Measurements from ENCODE around the gene RHPN2.

DNA sequence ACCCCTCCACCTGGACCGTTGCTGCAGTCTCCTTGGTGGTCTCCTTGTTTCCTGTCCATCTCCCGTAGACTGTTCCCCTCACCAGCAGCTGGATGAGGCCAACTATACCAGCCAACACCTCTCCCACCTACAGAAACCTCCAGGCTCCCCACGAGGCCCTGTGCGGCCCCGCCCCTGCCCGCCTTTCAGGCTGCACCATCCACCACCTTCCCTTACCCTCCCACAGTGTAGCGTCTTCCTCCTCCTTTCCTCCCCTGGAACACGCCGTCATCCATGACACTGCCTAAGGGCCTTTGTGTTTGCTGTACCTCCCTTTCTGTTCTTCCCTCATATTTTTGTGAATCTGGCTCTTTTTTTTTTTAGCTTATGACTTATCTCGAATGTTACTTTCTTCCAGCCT, 43.5 kb upstream of the RHPN2 start:
- TF ChIP-seq, protein P1, sequence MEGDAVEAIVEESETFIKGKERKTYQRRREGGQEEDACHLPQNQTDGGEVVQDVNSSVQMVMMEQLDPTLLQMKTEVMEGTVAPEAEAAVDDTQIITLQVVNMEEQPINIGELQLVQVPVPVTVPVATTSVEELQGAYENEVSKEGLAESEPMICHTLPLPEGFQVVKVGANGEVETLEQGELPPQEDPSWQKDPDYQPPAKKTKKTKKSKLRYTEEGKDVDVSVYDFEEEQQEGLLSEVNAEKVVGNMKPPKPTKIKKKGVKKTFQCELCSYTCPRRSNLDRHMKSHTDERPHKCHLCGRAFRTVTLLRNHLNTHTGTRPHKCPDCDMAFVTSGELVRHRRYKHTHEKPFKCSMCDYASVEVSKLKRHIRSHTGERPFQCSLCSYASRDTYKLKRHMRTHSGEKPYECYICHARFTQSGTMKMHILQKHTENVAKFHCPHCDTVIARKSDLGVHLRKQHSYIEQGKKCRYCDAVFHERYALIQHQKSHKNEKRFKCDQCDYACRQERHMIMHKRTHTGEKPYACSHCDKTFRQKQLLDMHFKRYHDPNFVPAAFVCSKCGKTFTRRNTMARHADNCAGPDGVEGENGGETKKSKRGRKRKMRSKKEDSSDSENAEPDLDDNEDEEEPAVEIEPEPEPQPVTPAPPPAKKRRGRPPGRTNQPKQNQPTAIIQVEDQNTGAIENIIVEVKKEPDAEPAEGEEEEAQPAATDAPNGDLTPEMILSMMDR (IDR thresholded peaks at IDR 0.05): no peak
- no peak for TF ChIP-seq NFE2L2 (conservative IDR thresholded peaks at IDR 0.05; ENCODE audit: low read length)
